Inflammatory macrophage treated with lipopolysaccharide for 4 hours (primary cell): ENCODE results near the gene DGKB.

Source experiments
- DNase-seq: peaks from one replicate; pipeline ENCODE4 v3.0.0-alpha.2; 2020

DGKB gene

DNA sequence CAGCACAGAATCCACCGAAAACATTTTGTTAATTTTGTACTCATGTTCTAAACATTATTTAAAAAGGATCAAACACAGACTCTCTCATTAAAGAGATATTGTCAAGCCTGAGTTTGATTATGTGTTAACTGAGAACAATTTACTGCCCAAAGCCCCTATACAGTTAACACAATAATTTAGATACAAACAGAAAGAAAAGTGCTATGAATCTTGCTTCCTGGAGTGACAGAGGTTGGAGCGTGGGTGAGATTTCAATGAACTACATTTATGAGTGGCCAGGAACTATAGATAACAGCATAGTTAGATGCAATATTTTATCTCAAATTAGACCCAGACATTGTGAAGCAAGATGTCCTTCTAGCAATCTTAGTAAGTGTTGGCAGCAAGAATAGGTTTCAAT is 464.2 kb downstream of the DGKB start:
- no peak for DNase-seq

DNA sequence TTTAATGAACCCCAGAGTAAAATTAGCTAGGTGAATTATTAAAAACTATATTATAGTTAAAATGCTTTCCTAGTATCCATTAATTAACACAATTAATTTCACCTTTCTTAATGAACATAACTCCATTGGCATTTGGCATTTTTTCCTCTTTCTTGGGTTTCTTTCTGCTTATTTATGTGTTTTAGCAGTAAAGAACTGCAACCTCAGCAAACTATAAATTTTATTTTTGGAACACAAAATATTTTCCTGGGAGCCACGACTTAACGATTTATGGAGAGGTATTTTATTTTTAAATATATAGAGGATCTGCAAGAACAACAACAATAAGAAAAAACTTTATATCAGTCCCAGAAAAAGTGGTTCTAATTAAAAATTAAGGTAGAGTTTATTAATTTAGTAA is 465.7 kb downstream of the DGKB start:
- DNase-seq, result no peak

DNA sequence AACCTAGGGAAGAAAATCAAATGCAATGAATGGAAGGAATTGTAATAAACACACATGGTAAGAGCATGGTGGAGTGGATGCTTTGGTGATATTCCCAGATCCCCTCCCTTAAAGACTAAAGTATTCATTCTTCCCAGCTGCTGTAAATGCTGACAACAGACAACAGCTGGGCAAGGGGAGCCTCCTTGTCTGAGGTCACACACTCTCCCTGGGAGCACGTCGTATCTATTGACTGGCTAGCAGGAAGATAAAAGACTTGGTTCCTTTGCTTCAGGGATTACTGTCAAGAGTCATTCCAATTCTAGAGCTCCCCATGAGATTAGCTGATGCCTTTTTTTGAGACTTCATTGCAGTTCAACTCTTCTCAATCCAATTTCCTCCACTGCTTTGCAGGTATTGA is 469.6 kb downstream of the DGKB start:
- DNase-seq, result no peak

DNA sequence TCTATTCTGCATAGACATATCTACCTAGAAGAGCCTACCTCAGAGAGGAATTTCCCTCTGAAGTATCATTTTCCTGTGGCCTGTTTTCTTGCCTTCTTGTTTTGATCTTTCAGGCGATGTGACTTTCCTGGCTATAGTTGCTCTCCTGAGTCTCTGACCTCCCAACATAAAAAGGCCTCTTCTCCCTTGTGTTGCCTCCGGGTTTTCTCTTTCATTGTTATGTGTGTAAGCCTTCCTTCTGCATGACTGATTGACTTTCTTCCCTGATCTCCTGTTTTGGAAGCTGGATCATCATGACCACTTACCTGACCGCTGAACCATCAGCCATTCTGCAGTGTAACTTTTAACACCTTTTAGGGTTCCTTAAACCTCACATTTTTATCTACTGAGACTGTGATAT is 471.6 kb downstream of the DGKB start:
- no peak for DNase-seq

DNA sequence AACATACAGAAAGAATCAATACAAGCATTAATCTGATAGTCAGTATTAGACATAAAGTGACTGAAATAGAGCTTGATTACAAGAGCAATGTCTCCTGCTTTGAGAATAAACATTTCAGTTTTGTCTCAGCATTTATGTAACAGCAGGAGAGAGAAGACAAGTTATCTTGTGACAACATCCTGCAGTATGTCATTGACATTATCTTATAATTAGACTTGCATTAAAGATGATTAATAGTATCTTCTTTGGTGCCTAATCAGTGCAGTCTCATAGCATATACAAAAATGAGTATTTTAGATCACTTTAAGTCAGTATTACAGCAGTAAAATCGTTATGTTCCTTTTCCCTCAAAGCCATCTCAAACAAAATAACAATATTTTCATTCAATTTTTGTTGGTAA is 477.0 kb downstream of the DGKB start:
- DNase-seq, result no peak

DNA sequence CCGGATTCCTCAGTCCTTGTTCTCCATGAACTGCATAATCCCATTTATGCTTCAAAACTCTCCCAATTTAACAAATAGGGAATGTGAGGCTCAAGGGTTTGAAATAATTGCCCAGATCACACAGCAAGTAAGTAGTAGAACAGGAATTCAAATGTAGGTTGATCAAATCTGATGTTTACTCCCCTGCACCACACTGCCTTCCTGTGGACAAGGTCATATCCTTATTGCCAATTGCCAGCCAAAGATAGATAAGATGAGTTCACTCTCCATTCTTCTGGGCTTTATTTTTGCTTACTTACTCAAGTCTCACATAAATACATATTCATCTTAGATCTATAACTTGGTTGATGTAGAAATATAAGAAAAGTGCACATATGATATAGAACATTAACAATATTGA is 477.9 kb downstream of the DGKB start:
- DNase-seq, result no peak

DNA sequence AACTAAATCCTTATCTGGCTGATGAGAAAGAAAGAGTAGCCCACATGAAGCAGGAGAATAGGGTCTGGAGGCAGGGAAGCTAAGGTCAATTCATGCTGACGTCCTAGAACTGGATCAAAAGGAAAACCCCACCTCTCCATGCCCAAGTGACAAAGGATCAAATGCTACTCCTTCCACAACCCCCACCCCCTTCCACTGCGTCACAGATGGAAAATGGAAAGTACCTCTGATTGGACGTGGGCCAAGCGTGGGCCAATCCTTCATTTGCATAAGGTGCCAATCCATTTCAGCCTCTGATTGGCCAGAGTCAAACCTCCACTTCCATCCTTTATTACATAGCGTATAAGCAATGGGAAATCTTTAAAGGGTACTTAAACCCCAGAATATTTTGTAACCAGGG is 481.8 kb downstream of the DGKB start:
- DNase-seq, result no peak

DNA sequence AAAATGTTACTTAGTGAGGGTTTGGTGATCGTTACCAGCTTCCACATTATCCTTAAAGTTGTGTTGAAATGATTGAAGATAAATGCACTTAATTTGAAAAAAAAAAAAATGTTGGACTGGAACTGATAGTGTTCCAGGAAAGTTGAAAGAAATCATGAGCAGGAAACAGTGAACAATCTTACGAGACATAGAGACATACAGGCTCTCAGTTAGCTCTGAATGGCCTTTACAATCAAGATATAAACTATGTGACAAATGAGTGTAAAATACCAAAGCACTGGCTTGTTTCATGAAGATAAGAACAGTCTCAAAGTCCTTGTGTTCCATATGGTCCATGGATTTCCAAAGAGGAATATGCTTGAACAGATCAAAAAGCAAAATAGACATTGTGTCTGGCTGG is 483.0 kb downstream of the DGKB start:
- DNase-seq, result no peak

DNA sequence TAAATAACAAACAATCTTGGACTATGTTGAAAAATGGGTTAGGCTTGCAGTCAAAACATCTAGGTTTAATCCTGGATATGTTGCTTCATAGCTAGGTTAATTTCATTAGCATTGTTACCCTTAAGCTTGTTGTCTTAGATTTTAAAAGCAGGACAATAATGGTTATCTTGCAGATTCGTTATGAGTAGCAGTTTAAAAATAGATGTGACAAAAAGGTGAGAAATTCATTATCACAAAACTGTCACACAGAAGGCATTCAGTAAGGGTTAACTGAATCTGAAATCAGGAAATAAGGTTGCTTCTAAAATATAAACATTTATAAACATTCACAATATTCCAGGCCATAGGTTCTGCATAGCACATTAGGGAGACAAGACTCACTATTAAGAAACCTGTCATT is 483.9 kb downstream of the DGKB start:
- DNase-seq, result no peak

DNA sequence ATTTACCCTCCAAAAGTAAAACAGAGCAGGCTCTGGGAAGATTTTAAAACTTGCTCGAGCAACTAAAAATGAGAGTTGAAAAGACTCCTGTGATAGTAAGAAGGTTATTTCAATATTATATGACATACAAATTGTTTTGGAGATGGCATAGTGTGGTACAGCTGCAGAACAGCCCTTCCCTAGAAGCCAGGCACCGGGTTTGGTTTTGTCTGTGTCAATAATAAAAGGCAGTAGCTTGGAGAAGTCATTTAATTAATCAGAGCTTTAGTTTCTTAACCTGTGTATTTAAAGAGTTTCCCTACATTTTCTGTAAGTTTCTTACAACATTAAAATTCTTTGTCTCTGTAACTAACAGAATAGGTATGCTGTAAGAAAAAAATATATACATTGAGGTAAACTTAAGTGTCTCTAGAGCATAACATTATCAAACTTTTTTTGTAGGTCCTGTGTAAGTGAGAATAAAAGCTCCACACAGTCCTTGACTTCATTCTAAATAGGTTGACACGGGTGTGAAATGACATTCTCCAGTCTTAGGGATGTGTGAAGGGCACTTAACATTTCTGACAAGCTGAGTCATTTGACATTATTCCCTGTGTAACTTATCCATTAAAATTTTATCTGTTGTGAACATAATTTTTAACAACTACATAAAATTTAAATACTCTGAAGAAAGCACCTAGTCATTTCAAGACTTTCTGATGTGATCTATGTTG is 488.1 kb downstream of the DGKB start:
- DNase-seq, result no peak

DNA sequence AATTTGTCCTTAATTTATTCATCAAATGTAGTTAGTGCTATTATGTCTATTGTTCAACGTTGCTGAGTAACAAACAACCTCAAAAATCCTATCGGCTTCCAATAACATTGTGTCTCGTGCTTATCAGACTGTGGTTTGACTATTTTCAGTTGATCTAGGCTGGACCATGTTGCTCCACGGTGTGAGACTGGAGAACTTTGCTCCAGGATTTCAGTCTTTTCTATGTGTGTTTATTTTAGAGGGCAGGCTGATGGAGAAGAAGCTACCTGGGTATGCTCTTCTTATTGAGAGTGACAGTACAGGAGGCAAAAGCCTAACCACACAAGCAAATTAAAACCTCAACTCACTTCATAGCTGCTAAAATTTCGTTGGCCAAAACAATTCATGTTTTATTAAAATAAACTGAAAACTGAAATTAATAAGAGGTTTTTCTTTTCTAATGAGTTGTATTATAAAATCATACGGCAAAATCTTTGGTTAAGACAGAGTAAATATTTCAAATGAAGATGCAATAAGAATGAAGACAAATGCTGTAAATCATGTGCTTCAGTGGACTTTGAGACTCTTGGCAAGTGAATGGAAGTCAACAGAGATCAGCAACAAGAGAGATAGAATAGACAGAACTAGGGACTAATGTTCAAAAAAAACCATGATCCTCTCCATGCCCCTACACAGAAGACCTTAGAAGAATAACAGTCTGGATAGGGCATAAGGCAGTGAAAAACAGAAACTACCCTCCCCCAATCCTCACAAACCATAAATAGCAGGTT is 495.1 kb downstream of the DGKB start:
- DNase-seq, result no peak

DNA sequence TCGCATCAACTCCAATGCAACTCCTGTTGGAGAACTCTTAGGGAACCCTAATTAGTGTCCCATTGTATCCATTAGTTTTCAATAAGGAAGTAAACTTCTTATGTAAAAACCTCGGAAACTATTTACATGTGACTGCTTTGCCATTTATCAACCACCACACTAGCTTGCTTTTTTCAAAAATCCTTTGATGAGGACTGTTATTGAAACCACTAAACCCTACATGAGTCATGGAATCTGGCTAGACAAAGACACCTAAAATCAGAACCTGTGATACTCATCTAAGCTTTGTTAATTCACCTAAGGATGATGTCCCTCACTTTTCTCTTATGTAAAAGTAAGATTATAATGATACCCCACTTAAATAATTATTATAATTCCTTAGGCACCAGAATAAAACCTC is 499.0 kb downstream of the DGKB start:
- DNase-seq, result no peak

DNA sequence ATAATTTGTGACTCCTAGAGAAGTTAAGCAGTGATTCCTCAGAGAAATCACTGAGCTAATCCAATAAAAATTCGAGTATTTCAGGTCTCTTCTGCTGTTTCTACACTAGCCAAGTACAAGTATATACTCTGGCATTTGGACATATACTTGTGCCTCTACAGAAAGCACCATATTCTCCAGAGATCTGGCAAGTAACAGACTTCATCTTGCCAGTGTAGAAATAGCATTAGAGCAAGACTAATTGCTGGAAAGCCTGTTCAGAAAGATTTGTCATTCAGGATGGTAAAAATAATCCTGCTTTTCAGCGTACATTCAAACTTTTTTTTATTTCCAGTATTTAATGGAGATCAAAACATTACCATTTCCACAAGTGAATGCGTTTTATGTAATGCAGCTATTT is 502.3 kb downstream of the DGKB start:
- no peak for DNase-seq

DNA sequence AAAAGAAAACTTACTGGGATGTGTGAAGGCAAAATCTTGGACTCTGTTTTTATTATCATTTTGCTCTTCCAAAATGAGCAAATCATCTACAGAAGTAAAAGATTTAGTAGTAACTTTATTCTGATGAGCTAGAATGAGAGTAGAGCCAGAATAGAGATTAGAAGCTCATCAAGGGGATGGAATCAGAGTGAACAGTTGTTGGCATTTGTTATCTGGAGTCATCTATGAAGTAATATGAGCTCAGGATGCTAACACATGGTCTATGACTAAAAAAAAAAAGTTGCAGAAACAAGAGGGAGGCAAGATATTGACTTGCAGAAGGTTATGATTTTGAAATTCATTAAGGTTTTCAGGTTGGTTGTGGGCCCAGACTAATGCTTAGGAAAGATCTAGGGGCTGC is 504.0 kb downstream of the DGKB start:
- no peak for DNase-seq

DNA sequence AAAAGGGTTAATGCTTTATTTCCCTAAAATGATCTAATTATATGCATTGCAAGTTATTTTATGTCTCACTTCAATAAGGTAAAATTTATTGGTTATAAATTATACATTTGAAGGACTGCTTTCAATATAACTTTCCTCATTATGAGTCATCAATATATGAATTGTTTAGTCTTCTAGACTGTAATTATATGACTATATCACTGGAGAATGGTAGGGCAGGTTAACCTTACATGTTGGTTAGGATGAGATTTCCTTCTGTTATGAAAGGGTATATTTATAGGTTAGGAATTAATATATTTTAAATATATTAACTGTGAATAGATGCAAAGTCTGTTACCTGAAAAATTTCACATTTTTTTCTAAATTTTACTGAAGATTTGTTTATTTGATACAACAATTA is 506.7 kb downstream of the DGKB start:
- no peak for DNase-seq

DNA sequence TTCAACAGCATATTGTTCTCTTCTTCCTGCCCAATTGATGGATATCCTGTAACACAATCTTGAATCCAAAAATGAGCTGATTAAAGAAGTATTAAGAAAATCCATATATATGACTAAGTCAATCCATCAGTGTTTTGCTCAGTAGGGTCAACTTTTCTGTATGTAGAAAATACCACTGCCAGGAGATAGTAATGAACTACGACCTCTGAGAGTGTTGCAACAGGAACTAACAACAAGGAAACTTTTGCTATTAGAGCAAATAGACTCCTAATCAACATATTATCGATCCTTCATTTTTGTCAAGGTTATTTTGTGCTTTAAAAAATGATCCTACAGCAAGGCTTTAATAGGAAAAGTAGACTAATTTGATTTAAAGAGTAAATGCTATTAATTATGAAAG is 507.8 kb downstream of the DGKB start:
- DNase-seq, result no peak

DNA sequence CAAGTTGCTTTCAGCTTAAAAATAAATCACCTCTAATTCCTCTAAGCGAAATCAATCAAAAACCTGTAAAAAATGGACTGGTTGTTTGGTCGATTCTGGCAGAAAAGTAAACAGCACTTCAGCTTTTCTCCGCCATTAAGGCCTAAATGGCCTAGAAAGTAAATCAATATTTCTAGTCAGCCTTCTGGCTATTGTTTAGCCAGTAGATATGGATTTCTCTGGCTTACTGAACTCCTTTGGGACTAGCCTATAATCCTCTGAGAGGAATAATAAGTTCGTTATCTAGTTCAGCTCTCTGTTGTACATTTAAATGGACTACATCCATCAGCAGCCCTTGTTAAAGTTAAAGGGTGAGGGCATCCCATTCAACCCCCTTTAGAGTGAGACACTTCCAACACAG is 513.0 kb downstream of the DGKB start:
- DNase-seq, result no peak

DNA sequence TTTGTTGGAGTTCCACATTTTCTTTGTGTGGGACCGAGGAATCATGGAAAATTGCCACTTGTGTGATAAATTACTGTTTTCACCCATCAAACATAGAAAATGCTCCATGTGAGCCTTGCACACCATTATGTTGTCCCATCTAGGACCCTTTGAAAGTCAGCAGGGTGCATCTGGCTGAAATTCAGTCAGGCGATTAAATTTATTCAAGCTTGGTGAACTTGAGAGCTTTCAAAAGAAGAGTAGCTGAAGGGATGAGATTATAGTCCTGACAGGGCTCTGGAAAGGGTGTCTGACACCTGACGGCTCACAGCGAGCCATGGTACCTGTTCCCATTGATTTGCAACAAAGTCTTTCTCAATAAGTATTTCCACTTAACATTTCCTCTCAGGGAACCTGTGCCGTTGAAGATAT is 513.4 kb downstream of the DGKB start:
- no peak for DNase-seq

DNA sequence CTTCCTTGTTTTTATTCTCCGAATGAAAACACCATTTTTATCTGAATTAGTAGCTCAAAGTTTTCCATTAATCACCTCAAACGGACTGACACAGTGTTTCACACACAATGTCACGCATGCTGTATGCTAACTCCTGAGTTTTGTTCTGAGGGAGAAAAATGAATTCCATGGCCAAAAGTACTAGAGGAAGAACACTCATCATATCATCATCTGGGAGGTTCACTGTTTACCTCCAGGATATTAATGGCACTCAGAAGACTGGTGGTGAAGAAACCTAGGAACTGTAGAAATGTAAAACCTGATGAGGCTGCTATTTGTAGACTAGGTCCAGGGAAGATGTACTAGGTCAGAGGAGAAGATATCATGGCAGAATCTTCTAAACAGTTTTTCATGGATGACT is 517.5 kb downstream of the DGKB start:
- no peak for DNase-seq

DNA sequence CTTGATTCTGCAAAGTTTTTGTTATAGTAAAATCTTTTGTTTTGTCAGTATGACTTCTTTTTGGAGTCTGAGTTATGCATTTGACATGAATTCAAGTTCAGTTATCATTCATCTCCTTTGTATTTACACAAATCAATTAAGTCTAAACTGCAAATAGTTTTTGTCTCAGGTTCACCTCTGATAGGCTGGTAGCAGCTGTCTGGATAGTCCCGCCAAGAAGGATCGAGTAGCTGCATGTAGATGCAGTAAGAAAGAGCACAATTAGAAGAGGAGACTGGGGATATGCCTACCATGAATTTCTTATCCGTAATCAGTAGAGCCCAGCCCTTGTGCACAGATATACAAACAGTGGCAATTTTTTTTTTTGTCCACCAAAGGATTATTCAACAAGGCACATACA is 520.6 kb downstream of the DGKB start:
- DNase-seq, result no peak

DNA sequence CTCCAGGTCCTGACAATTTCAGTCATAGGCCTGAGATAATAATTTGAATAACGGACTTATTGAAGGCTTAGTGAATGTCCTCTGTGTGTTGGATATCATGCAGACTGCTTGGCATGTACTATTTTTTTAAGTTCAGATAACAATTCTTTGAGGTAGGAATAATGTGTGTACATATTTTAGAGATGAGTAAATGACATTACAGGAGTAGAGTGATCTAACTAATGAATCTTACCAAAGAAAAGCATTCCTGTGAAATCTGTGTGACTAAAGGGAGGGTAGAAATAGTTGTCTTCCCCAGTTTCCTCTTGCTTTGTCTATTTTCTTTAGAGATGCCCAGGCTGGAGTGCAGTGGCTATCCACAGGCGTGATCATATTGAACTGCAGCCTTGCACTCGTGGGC is 521.2 kb downstream of the DGKB start:
- DNase-seq, result no peak

DNA sequence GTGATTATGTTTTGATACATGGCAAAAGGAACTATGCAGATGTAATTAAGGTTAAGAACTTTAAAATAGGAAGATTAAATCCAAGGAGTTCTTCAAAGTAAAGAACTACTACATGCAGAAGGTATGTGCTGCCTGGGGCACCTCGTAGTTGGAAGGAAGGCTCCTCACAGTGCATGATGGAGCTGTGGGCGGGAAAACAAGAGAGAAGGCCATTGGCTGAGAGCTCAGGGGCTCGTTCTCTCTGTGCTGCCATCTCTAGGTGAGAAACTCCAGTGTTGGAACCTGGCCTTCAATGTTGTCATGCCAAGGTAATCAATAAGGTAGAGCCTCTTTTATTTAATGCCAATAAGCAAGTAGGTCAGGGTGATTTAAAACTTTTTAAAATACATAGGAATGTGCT is 521.7 kb downstream of the DGKB start:
- DNase-seq, result no peak

DNA sequence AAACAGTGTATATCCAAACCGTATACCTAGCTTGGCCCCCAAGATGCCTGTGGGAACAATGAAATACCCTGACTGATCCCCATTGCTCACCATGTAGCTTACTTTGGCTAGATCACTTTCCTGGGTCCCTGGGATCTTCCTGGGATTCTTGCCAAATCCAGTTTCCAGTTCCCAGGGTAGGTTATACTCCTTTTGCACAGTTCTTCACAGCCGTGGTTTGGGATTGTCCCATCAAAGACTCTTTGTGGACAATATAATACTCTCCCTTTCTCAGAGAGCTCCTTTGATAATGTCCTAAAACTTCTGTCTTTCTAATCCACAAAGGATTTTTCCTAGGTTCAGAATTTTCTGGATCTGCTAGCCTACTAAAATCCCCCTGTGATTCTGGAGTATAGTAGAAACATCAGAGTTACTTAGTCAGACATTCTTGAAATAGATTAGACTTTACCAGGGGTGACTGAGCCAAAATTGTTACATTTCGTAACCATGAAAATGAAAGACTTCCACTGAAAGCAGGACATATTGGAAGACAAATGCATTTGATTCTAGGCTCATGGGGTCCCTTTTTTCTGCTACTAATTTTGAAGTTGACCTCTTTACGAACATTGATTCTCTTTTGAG is 524.8 kb downstream of the DGKB start:
- no peak for DNase-seq

DNA sequence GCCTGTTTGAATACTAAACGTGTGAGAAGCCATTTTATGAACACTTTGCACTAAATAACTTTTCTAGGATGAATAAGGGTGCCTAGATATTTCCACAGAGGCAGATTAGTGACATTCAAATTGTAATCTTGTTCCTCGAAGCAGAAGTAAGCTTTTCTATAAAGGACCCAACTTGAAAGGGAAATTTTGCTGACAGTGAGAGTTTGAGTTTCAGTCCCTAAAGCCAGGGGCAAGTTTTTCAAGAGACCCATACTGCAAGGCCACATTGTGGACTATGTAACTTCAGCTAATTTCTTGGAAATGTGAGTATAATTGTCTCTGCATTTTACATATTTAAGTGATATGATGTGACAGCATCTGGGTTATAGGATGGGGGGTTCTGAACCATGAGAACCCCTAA is 525.8 kb downstream of the DGKB start:
- DNase-seq, result no peak

DNA sequence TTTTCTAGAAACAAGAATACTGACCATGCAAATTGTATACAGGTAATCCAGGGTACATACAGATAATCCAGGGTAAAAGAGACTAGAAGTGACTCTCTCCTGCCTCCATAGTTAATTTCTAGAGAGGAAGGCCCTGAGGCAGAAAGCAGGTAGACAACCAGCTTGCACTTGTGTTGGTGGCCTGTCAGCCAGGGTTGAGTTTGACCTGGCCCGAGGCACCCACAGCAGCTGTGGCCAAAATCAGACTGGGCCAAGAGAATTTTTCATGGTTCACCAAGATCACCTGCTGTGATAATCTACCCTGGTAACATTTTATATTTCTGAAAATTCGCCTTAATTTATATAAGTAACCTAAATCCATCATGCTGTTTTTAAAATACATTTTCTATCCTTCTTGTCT is 526.6 kb downstream of the DGKB start:
- no peak for DNase-seq
